HG03460 (cell line): ENCODE results near the gene PUS7.
"Not testable (repeated sequence)": the region's sequence is repeated elsewhere in the genome, so short reads cannot be mapped to it uniquely, and the experiment has no call there.

Experiments used
- ATAC-seq: cut with Tn5 transposase; IDR thresholded peaks from one replicate; pipeline ENCODE4 v1.9.1; 2021; ENCODE audit not compliant: unreplicated experiment

The PUS7 gene

GRCh38 chr7:105502173-105502572, 19.9 kb downstream of the PUS7 start:
- ATAC-seq = no peak

- ATAC-seq = no peak
Observed at GRCh38 chr7:105497016-105497415, 25.1 kb downstream of the PUS7 start.

GRCh38 chr7:105496521-105496920, 25.6 kb downstream of the PUS7 start:
- no peak for ATAC-seq

GRCh38 chr7:105493923-105494315, 28.2 kb downstream of the PUS7 start:
- no peak for ATAC-seq

GRCh38 chr7:105493196-105493922, 28.7 kb downstream of the PUS7 start:
- ATAC-seq = no peak

- ATAC-seq = no peak
Observed at GRCh38 chr7:105489409-105489808, 32.7 kb downstream of the PUS7 start.

- ATAC-seq = no peak
Observed at GRCh38 chr7:105487579-105488571, 34.2 kb downstream of the PUS7 start.

GRCh38 chr7:105480931-105481330, 41.1 kb downstream of the PUS7 start:
- no peak for ATAC-seq

- no peak for ATAC-seq
Observed at GRCh38 chr7:105478606-105479005, 43.5 kb downstream of the PUS7 start.

- ATAC-seq = no peak
Observed at GRCh38 chr7:105477908-105478307, 44.2 kb downstream of the PUS7 start.

- ATAC-seq = no peak
Observed at GRCh38 chr7:105474045-105474444, 48.0 kb downstream of the PUS7 start.

- ATAC-seq = no peak
Observed at GRCh38 chr7:105473163-105473562, 48.9 kb downstream of the PUS7 start.

GRCh38 chr7:105470846-105471245, 51.2 kb downstream of the PUS7 start:
- ATAC-seq = no peak

GRCh38 chr7:105470090-105470489, 52.0 kb downstream of the PUS7 start:
- no peak for ATAC-seq

- no peak for ATAC-seq
Observed at GRCh38 chr7:105462765-105463420, 59.2 kb downstream of the PUS7 start.

GRCh38 chr7:105461518-105461917, 60.6 kb downstream of the PUS7 start:
- ATAC-seq = no peak

GRCh38 chr7:105457619-105458225, 64.3 kb downstream of the PUS7 start:
- ATAC-seq = no peak

- no peak for ATAC-seq
Observed at GRCh38 chr7:105454921-105455320, 67.2 kb downstream of the PUS7 start.

GRCh38 chr7:105454095-105454747, 67.8 kb downstream of the PUS7 start:
- ATAC-seq = no peak

- no peak for ATAC-seq
Observed at GRCh38 chr7:105452085-105452484, 70.0 kb downstream of the PUS7 start.

- not testable (repeated sequence) for ATAC-seq
Observed at GRCh38 chr7:105450870-105451269, 71.2 kb downstream of the PUS7 start.
